GM12865 (cell line): ENCODE results near the gene ENPP1.

Experiments used
- DNase-seq: peaks from one replicate; pipeline ENCODE4 v3.0.0; 2010; ENCODE audit warnings: low read depth
- H3K4me3 ChIP-seq: 2 replicates; pipeline ENCODE4 v1.5.1; 2011; ENCODE audit warnings: mild to moderate bottlenecking, low read depth, low read length, control low read depth
- TF ChIP-seq, protein P1 (sequence below): IDR thresholded peaks from 2 replicates; pipeline ENCODE4 v1.5.1; 2011; ENCODE audit warnings: low read length, control low read depth, low read depth, inconsistent platforms; ENCODE audit not compliant: insufficient read depth; ENCODE audit errors: missing control alignments

Gene ENPP1

DNA sequence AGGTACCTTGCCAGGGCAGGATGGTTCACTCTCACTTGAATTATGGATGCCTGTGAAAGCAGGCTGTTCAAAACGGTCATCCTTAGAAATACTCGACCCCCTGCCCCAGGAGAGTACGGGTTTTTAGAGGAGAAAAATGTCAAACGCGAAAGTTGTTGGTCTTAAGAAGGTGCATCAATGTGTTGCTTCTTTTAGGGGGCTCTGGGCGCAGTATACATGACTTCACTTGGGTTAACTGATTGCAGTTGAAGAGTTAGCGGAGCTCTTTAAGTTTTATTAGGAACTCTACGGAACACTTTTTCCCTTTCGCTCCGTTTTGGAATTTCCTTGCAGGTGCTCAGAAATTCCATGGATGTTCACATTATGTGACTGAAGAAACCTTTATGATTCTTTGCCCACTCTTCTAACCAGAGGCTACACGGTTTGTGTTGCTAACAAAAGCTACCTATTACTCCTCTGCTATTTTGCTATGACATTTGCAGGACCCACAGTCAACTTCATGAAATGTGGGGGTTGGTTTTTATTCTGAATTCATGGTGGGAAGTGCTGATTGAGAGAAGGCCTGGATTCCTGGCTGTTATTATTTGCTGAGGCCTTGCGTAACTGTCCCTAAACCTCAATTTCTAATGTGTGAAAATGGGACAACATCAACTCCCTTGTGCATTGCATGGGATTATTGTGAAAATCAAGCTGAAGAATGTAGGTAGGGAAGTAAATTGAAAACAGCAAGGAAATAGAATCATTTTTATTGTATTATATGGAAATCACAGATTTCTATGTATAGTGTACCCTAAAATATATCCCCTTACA is 845 bp downstream of the ENPP1 start:
- TF ChIP-seq, protein P1, sequence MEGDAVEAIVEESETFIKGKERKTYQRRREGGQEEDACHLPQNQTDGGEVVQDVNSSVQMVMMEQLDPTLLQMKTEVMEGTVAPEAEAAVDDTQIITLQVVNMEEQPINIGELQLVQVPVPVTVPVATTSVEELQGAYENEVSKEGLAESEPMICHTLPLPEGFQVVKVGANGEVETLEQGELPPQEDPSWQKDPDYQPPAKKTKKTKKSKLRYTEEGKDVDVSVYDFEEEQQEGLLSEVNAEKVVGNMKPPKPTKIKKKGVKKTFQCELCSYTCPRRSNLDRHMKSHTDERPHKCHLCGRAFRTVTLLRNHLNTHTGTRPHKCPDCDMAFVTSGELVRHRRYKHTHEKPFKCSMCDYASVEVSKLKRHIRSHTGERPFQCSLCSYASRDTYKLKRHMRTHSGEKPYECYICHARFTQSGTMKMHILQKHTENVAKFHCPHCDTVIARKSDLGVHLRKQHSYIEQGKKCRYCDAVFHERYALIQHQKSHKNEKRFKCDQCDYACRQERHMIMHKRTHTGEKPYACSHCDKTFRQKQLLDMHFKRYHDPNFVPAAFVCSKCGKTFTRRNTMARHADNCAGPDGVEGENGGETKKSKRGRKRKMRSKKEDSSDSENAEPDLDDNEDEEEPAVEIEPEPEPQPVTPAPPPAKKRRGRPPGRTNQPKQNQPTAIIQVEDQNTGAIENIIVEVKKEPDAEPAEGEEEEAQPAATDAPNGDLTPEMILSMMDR, result no peak
- DNase-seq, result no peak
- H3K4me3 ChIP-seq, result no peak overlapping the region

DNA sequence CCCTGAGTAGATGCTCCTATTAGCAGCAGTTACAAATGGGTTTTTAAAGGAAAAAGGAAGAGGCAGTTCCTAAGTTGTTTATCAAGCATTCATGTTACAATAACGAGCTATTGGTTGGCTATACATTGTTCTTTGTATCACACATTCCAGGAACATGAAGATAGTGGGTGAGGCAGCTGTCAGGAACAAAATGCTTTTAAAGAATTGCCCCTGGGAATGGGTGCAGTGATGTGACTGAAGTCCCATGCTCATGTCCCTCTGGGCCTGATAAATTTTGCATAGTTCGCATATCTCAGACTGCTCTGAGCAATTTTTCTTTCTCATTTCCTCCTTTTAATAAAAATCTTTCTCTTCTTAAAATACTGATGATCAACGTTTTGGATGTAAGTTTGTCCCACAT is 3.7 kb downstream of the ENPP1 start:
- H3K4me3 ChIP-seq, result no peak overlapping the region
- no peak for DNase-seq
- TF ChIP-seq, protein P1, result no peak

DNA sequence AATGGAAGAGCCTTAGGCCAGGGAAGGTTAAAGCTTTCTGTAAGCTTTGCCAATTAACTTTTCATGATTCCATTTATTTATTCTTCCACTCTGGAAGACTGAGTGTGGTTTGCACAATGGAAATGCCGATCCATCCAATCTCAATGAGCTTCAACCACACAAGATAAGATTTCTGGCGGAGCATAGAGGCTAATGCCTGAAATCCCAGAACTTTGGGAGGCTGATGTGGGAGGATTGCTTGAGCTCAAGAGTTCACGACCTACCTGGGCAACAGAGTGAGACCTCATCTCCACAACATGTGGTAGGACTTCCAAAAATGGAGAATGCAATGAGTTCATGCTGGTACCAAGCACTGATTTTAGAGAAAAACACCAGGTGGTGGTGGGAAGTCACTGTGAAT is 6.2 kb downstream of the ENPP1 start:
- TF ChIP-seq, protein P1, result no peak
- no peak for DNase-seq

DNA sequence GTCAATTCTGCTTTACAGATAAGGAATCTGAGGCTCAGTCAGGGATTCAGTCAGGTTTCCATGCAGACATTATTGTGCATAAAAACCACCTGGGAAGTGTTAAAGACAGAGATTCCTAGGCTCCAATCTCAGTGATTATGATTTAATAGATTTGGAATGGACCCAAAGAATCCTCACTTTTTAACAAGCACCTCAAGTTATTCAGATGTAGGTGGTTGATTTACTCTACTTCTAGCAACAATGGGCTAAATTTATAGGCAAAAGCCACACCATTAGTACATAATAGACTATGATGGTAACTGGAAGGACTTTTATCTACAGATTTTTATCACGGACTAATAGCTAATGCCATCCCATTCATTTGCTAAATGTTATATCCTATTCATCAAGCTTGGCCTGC is 9.0 kb downstream of the ENPP1 start:
- TF ChIP-seq, protein P1, result no peak
- no peak for DNase-seq
- H3K4me3 ChIP-seq, result no peak overlapping the region

More for the DNA sequence above, 6.2 kb downstream of the ENPP1 start:
- no peak overlapping the region for H3K4me3 ChIP-seq

DNA sequence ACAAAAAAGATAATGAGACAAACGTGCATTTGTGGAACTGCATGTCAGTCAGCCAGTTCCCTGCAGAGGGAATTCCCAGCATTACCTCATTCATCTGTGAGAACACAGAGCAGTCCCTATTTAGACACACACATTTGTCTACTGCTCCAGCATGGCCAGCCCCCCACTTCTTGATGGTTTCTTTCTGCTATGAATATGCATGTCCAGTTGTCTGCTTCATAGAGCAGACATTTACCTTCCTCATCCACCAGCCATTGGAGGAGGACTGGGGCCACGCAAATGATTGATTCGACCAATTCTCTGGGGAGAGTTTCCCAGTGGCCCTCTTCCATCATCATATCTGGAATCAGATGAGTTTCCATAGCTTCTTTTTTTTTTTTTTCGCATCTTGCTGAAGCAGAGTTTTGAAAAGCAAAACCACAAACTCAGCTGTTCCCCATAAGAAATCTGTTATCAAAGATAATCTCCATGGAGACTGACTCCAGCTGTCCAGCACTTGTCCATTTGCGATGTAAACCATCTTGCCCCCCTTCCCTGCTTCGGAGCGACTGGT is 11.8 kb downstream of the ENPP1 start:
- DNase-seq, result no peak
- TF ChIP-seq, protein P1, result no peak
- no peak overlapping the region for H3K4me3 ChIP-seq

DNA sequence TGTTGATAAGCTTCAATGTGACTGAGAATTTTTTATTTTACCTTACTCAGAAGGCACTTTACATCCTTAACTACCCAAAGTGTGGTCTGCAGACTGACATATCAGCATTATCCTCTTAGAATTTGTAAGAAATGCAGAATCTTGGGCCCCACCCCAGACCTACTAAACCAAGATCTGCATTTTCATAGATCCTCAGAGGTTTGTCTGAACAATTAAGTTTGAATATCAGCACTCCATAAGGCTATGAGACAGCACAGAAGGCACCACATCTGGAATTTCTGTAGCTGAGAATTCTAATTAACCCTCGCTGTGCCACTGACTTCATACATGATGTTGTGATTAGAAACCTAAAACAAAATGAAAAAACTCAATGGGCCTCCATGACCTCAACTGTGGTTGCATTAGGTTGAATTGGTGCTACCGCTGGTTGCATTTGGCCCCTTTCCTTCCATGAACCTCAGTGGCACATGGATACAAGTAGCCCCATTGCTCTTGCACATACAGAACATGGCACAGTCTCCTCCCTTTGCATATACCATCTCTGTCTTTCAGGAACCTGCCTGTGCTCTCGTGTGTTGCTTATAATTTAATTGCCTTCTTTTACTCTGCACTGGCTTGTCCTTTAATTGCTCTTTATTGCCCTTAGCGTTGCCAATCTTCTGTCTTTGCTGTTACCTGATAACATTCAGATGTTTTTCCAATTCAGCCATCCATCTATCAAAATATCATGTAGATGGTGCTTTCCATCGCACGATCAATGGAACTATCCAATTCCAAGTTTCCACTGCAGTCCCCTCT is 13.4 kb downstream of the ENPP1 start:
- DNase-seq, result no peak
- no peak overlapping the region for H3K4me3 ChIP-seq
- TF ChIP-seq, protein P1, result no peak
